T-helper 1 cell (primary cell): ENCODE results near the gene LTF.
"Not testable (repeated sequence)": the region's sequence is repeated elsewhere in the genome, so short reads cannot be mapped to it uniquely, and the experiment has no call there.

ENCODE experiments used
- DNase-seq, 5 donors: peaks; one replicate each; pipeline ENCODE4 v3.0.0-alpha.2; 2012 to 2020

LTF gene

DNA sequence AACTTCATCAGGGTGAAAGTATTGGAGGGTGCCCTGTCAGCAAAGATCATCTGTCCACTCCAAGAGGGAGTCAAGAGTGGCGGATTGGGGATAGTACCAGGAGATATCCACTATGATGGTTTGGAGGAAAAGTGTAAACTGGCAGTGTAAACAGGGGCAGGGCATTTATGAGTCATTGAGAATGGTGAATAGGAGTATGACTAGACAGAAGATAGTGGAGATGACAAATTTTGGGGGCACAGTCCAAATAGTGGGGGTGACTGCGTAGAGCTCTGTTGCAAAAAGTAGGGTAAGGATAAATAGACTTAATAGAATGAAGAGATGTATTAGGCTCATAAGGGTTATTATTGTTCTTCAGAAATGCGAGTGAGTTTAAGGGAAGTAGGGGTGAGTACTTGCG is 75.9 kb downstream of the LTF start:
- DNase-seq = not testable (repeated sequence)

DNA sequence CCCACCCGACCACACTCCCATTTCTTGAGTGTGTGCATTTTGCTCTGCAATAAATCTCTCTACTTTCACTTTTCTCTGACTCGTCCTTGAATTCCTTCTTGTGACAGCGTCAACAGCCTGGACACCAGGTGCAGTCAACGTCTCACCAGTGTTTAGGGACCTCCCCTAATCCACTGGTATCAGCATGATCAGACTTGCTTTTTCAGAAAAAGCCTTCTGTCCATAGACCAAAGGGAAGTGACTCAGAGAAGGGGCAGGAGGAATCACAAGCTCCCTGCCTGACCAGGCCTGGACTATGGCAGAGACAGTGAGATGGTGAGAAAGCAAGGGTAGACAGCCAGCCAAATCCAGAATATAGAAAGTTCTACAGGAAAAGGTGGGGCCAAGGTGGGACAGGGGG is 78.5 kb downstream of the LTF start:
- DNase-seq = no peak
